MM.1S (cell line): ENCODE results near the gene TENM4.
A peak's percentile ranks its signal among the peaks of the same experiment; 100 is the strongest.

Experiments used
- DNase-seq: peaks from one replicate; pipeline ENCODE4 v3.0.0-alpha.2; 2015
- H2AFZ ChIP-seq: fragments of 300-600 bp; sonication (generic); 2 replicates; pipeline ENCODE4 v1.6.0; 2016; ENCODE audit warnings: antibody characterized with exemption, low read length
- H3F3A ChIP-seq: fragments of 300-600 bp; sonication (generic); 2 replicates; pipeline ENCODE4 v1.6.1; 2016; ENCODE audit warnings: mild to moderate bottlenecking, antibody characterized with exemption, low read length, moderate library complexity, mixed read lengths; ENCODE audit not compliant: insufficient read depth
- H3K27ac ChIP-seq: fragments of 300-600 bp; sonication (generic); 2 replicates; pipeline ENCODE4 v1.5.1; 2016; ENCODE audit warnings: mild to moderate bottlenecking, low read length
- H3K27me3 ChIP-seq: fragments of 300-600 bp; sonication (generic); replicated peaks from 2 replicates; pipeline ENCODE4 v1.6.0; 2016; ENCODE audit warnings: low read length; ENCODE audit not compliant: insufficient read depth
- H3K36me3 ChIP-seq: fragments of 300-600 bp; sonication (generic); replicated peaks from 2 replicates; pipeline ENCODE4 v1.6.1; 2016; ENCODE audit warnings: mild to moderate bottlenecking, low read length, mixed read lengths; ENCODE audit not compliant: insufficient read depth
- H3K4me1 ChIP-seq: fragments of 300-600 bp; sonication (generic); 2 replicates; pipeline ENCODE4 v1.6.1; 2016; ENCODE audit warnings: low read length, mixed read lengths
- H3K4me2 ChIP-seq: fragments of 300-600 bp; sonication (generic); 2 replicates; pipeline ENCODE4 v1.6.0; 2016; ENCODE audit warnings: low read depth, low read length
- H3K4me3 ChIP-seq: fragments of 300-600 bp; sonication (generic); 2 replicates; pipeline ENCODE4 v1.5.1; 2016; ENCODE audit warnings: low read length, mixed read lengths
- H3K79me2 ChIP-seq: fragments of 300-600 bp; sonication (generic); 2 replicates; pipeline ENCODE4 v1.6.1; 2016; ENCODE audit warnings: mixed run types, low read length, mixed read lengths
- H3K9ac ChIP-seq: fragments of 300-600 bp; sonication (generic); 2 replicates; pipeline ENCODE4 v1.6.1; 2016; ENCODE audit warnings: low read length, mixed read lengths
- H3K9me2 ChIP-seq: fragments of 300-600 bp; sonication (generic); replicated peaks from 2 replicates; pipeline ENCODE4 v1.6.1; 2016; ENCODE audit warnings: mild to moderate bottlenecking, low read length, mixed read lengths; ENCODE audit not compliant: insufficient read depth
- H3K9me3 ChIP-seq: fragments of 300-600 bp; sonication (generic); replicated peaks from 2 replicates; pipeline ENCODE4 v1.6.1; 2016; ENCODE audit warnings: mild to moderate bottlenecking, low read length, mixed read lengths; ENCODE audit not compliant: insufficient read depth
- H4K20me1 ChIP-seq: fragments of 300-600 bp; sonication (generic); 2 replicates; pipeline ENCODE4 v1.6.1; 2016; ENCODE audit warnings: mild to moderate bottlenecking, low read length, moderate library complexity, mixed read lengths; ENCODE audit not compliant: insufficient read depth
- CTCF ChIP-seq: fragments of 300-600 bp; sonication (generic); IDR thresholded peaks from 2 replicates; pipeline ENCODE4 v1.5.1; 2016; ENCODE audit warnings: antibody characterized with exemption, low read length, mixed read lengths
- EZH2 ChIP-seq: fragments of 300-600 bp; sonication (generic); optimal IDR thresholded peaks from 2 replicates; pipeline ENCODE3; 2017; ENCODE audit warnings: low read depth, mild to moderate bottlenecking, antibody characterized with exemption, low read length, mixed read lengths
- EZH2phosphoT487 ChIP-seq: fragments of 300-600 bp; sonication (generic); IDR thresholded peaks from 2 replicates; pipeline ENCODE4 v1.6.1; 2018; ENCODE audit warnings: antibody characterized with exemption, low read length

Gene TENM4

GRCh38 chr11:78868563-78868962, 572.3 kb downstream of the TENM4 start:
- Histone ChIP-seq H3K79me2 (no peaks in the 10 kb centered on the region), H3K9me2 (no peaks in the 10 kb centered on the region), H3K9me3 (no peaks in the 10 kb centered on the region), H3K36me3 (no peaks in the 10 kb centered on the region), H3K4me2 (peak overlapping the region; percentile 52), H2AFZ (peak overlapping the region; percentile 43; the same call in 1 of the 2 replicates), H4K20me1 (no peaks in the 10 kb centered on the region), H3K4me1 (peaks cover 34% of the 10 kb centered on the region), H3K9ac (no peak overlapping the region), H3K27ac (peak overlapping the region; percentile 67), H3F3A (peaks cover 27% of the 10 kb centered on the region), H3K27me3 (no peaks in the 10 kb centered on the region), H3K4me3 (no peak overlapping the region)
- DNase-seq, result peak; percentile 83
- TF ChIP-seq EZH2phosphoT487 (no peak), EZH2 (no peak), CTCF (peak; percentile 41)

GRCh38 chr11:78860720-78861422, 580.0 kb downstream of the TENM4 start:
- H3F3A ChIP-seq, result no peaks in the 10 kb centered on the region
- no peaks in the 10 kb centered on the region for H3K4me1 ChIP-seq
- H3K4me2 ChIP-seq, result no peak overlapping the region
- H3K27me3 ChIP-seq, result no peaks in the 10 kb centered on the region
- peak; percentile 21 for DNase-seq
- H4K20me1 ChIP-seq, result no peaks in the 10 kb centered on the region
- no peak overlapping the region for H3K9ac ChIP-seq
- H3K9me2 ChIP-seq, result no peaks in the 10 kb centered on the region
- TF ChIP-seq EZH2phosphoT487 (no peak), CTCF (no peak), EZH2 (no peak)
- no peaks in the 10 kb centered on the region for H3K36me3 ChIP-seq
- H3K79me2 ChIP-seq, result no peaks in the 10 kb centered on the region
- no peak overlapping the region for H3K4me3 ChIP-seq
- H2AFZ ChIP-seq, result no peak overlapping the region
- H3K9me3 ChIP-seq, result no peaks in the 10 kb centered on the region
- H3K27ac ChIP-seq, result no peak overlapping the region

GRCh38 chr11:78857688-78858087, 583.1 kb downstream of the TENM4 start:
- Histone ChIP-seq H3K4me1 (no peaks in the 10 kb centered on the region), H3K9ac (no peak overlapping the region), H3K9me3 (no peaks in the 10 kb centered on the region), H2AFZ (no peak overlapping the region), H3F3A (no peaks in the 10 kb centered on the region), H3K79me2 (no peaks in the 10 kb centered on the region), H3K27ac (no peak overlapping the region), H4K20me1 (no peaks in the 10 kb centered on the region), H3K27me3 (no peaks in the 10 kb centered on the region), H3K4me3 (no peak overlapping the region), H3K9me2 (no peaks in the 10 kb centered on the region), H3K36me3 (no peaks in the 10 kb centered on the region), H3K4me2 (no peak overlapping the region)
- DNase-seq, result no peak
- no peak for TF ChIP-seq EZH2phosphoT487
- TF ChIP-seq EZH2, result no peak
- TF ChIP-seq CTCF, result no peak
